ENCODE results near the gene PRPF19. TPM values are rescaled to one million over a fixed set of nuclear protein-coding genes. Genes with fewer than 3 reads are reported as not detected.
A peak's percentile ranks its signal among the peaks of the same experiment; 100 is the strongest.

PRPF19 gene
- total and polyA plus RNA-seq, 9 of the 15 experiments (the other 6 are each of a cell fraction or from before 2014, with no cell fraction given), result 9.4 to 212 (median 73.2) TPM

- ATAC-seq (peak; percentile 29), FAIRE-seq (peak; percentile 89), DNase-seq (ENCODE audit: extremely low read depth in 1 of 4, low spot score in 3 of 4) (peak in 2 of 4 experiments; percentile 42 to 58)
- ChIA-PET CTCF (ENCODE audit: low intra/inter-chr PET ratio) (no interaction called here), POLR2A (interaction anchor here (0.6 to 2.7 kb wide), 10 partner anchors 10 to 80 kb away, joined by 3 to 14 read pairs (median 4); partner anchors contain the start of gene PTGDR2)
- no peaks in the 10 kb centered on the region for H3K27me3 ChIP-seq (ENCODE audit: control insufficient read depth in 2 of 2, insufficient read depth in 2 of 2, low read length in 2 of 2)
- H3K36me3 ChIP-seq (ENCODE audit: control insufficient read depth, insufficient read depth, low read length), result peaks cover 47% of the 10 kb centered on the region
- intact Hi-C loops (cut with micrococcal nuclease) (no loop called here), in situ Hi-C loops (cut with MboI) (no loop called here)
- BruUV-seq (replicated peaks), result no TSS peak
- H3K4me2 ChIP-seq (ENCODE audit: insufficient read depth, low read length), result peak overlapping the region; percentile 93
- H2AFZ ChIP-seq (ENCODE audit: low read depth, low read length), result peak overlapping the region; percentile 64
- peak overlapping the region; percentile 91 for H3K27ac ChIP-seq (ENCODE audit: extremely low read depth, low read depth, low read length)
- H4K20me1 ChIP-seq (replicated peaks; ENCODE audit: control insufficient read depth, insufficient read depth, low read length), result peaks cover 27% of the 10 kb centered on the region
- H3K9me1 ChIP-seq (ENCODE audit: control insufficient read depth, insufficient read depth, low read length), result peaks cover 3% of the 10 kb centered on the region
- H3K9me3 ChIP-seq (replicated peaks; ENCODE audit: control insufficient read depth, insufficient read depth, low read depth, low read length), result peaks cover 7% of the 10 kb centered on the region
- under 1% methylated on average over 16 of the region's 16 CpGs for WGBS (ENCODE audit: insufficient coverage, low coverage, missing lambda C conversion rate)
- H3K4me3 ChIP-seq, result peak overlapping the region; percentile 92
- peak overlapping the region; percentile 95 to 98 for H3K9ac ChIP-seq (ENCODE audit: insufficient read depth in 1 of 2, low read depth in 2 of 2, low read length in 2 of 2)
- peaks cover 43% of the 10 kb centered on the region for H3K79me2 ChIP-seq (ENCODE audit: control insufficient read depth, insufficient read depth, low read length)
- H3K4me1 ChIP-seq (replicated peaks in 1 of 2; ENCODE audit: control insufficient read depth in 2 of 2, insufficient read depth in 2 of 2, low read length in 2 of 2), result peaks cover 5 to 14% of the 10 kb centered on the region in 2 experiments; a peak in 4 of 5 replicates
- 0 out of 2 replicates have a peak, but pooled peaks have one; percentile 5 for TF ChIP-seq LEF1 (IDR thresholded peaks at IDR 0.05)
- TF ChIP-seq JUND (IDR thresholded peaks at IDR 0.05; ENCODE audit: borderline replicate concordance, low read depth, low read length), result no peak
- TF ChIP-seq JUND (tag; IDR thresholded peaks at IDR 0.05; ENCODE audit: borderline replicate concordance, low read depth, low read length), result peak; percentile 33; the same call in 1 of the 3 replicates
- no peak for TF ChIP-seq THAP7 (CRISPR knock-in tag; IDR thresholded peaks at IDR 0.05)
- TF ChIP-seq KAT2B (IDR thresholded peaks at IDR 0.05; ENCODE audit: low read depth, low read length), result no peak
- no peak for TF ChIP-seq GTF2E2 (tag; IDR thresholded peaks at IDR 0.05)
- peak in 1 of 2 experiments; percentile 19; a peak in 1 of 4 replicates for TF ChIP-seq RCOR1 (IDR thresholded peaks at IDR 0.05; ENCODE audit: borderline replicate concordance in 1 of 2, low read depth in 2 of 2, low read length in 2 of 2)
- peak; percentile 78 for TF ChIP-seq CREM (IDR thresholded peaks at IDR 0.05; ENCODE audit: low read depth)
- peak; percentile 63 for TF ChIP-seq TFE3 (CRISPR knock-in tag; IDR thresholded peaks at IDR 0.05)
- no peak for TF ChIP-seq ZNF12 (CRISPR knock-in tag; IDR thresholded peaks at IDR 0.05)
- no peak for TF ChIP-seq CREB3 (tag; conservative IDR thresholded peaks at IDR 0.05; ENCODE audit: low read depth)
- TF ChIP-seq DNMT1 (IDR thresholded peaks at IDR 0.05), result 0 out of 2 replicates have a peak, but pooled peaks have one; percentile 50
- no peak for TF ChIP-seq ATF6 (CRISPR knock-in tag; IDR thresholded peaks at IDR 0.05)
- no peak for TF ChIP-seq RNF2 (IDR thresholded peaks at IDR 0.05)
- 0 out of 2 replicates have a peak, but pooled peaks have one; percentile 28 for TF ChIP-seq ATF7 (IDR thresholded peaks at IDR 0.05)
- peak; percentile 34; the same call in 1 of the 2 replicates for TF ChIP-seq USF2 (CRISPR knock-in tag; IDR thresholded peaks at IDR 0.05)
- TF ChIP-seq DPF2 (IDR thresholded peaks at IDR 0.05), result 0 out of 2 replicates have a peak, but pooled peaks have one; percentile 47
These were observed 753 bp downstream of the PRPF19 start for GRCh38 chr11:60905551-60906113.
